H9 (cell line): ENCODE measurements around the gene LMNTD1. TPM values are rescaled to one million over a fixed set of nuclear protein-coding genes. Genes with fewer than 3 reads are reported as not detected.

Source experiments
- DNase-seq: peaks from one replicate; pipeline ENCODE4 v3.0.0-alpha.2; 2017
- H2AFZ ChIP-seq: one replicate; pipeline ENCODE4 v1.6.1; 2013; ENCODE audit warnings: mild to moderate bottlenecking, low read length, control low read depth, moderate library complexity
- H2AK5ac ChIP-seq: 2 replicates; pipeline ENCODE4 v1.6.1; 2013; ENCODE audit warnings: low read length, control low read depth, mixed read lengths; ENCODE audit not compliant: insufficient read length
- H2BK120ac ChIP-seq: one replicate; pipeline ENCODE4 v1.6.1; 2013; ENCODE audit warnings: low read depth, mild to moderate bottlenecking, low read length, control low read depth, inconsistent platforms; ENCODE audit not compliant: poor library complexity, severe bottlenecking
- H2BK12ac ChIP-seq: 2 replicates; pipeline ENCODE4 v1.6.1; 2013; ENCODE audit warnings: low read length, control low read depth, mixed read lengths, low read depth; ENCODE audit not compliant: insufficient read length
- H2BK15ac ChIP-seq: 2 replicates; pipeline ENCODE4 v1.6.1; 2013; ENCODE audit warnings: low read depth, low read length, control low read depth
- H2BK20ac ChIP-seq: one replicate; pipeline ENCODE4 v1.6.1; 2013; ENCODE audit warnings: low read depth, mild to moderate bottlenecking, low read length, control low read depth, inconsistent platforms; ENCODE audit not compliant: poor library complexity, severe bottlenecking
- H2BK5ac ChIP-seq: 2 replicates; pipeline ENCODE4 v1.6.1; 2013; ENCODE audit warnings: low read length, control low read depth, mixed read lengths; ENCODE audit not compliant: insufficient read length
- H3K14ac ChIP-seq: 2 replicates; pipeline ENCODE4 v1.6.1; 2013; ENCODE audit warnings: low read length, control low read depth; ENCODE audit not compliant: insufficient read depth
- H3K18ac ChIP-seq: 2 replicates; pipeline ENCODE4 v1.6.1; 2013; ENCODE audit warnings: low read depth, mild to moderate bottlenecking, mixed read lengths, low read length, control low read depth; ENCODE audit not compliant: insufficient read length
- H3K23ac ChIP-seq: 2 replicates; pipeline ENCODE4 v1.6.1; 2013; ENCODE audit warnings: low read length, control low read depth, mixed read lengths, low read depth; ENCODE audit not compliant: insufficient read length
- H3K23me2 ChIP-seq: 2 replicates; pipeline ENCODE4 v1.6.1; 2013; ENCODE audit warnings: low read depth, mild to moderate bottlenecking, mixed read lengths, low read length, control low read depth; ENCODE audit not compliant: insufficient read length, poor library complexity, severe bottlenecking
- H3K27ac ChIP-seq: 2 replicates; pipeline ENCODE4 v1.5.1; 2013; ENCODE audit warnings: low read length, control low read depth, mixed read lengths, low read depth; ENCODE audit not compliant: insufficient read length
- H3K27me3 ChIP-seq: 2 replicates; pipeline ENCODE4 v1.6.1; 2013; ENCODE audit warnings: low read length, control low read depth, inconsistent platforms; ENCODE audit not compliant: insufficient read depth
- H3K4ac ChIP-seq: 2 replicates; pipeline ENCODE4 v1.6.1; 2013; ENCODE audit warnings: low read depth, mild to moderate bottlenecking, control low read depth, inconsistent platforms, low read length, moderate library complexity
- H3K4me1 ChIP-seq: 2 replicates; pipeline ENCODE4 v1.6.1; 2013; ENCODE audit warnings: low read length, control low read depth, inconsistent platforms; ENCODE audit not compliant: insufficient read depth
- H3K4me2 ChIP-seq: 2 replicates; pipeline ENCODE4 v1.6.1; 2013; ENCODE audit warnings: low read length, control low read depth, mixed read lengths; ENCODE audit not compliant: insufficient read length, insufficient read depth
- H3K56ac ChIP-seq: 2 replicates; pipeline ENCODE4 v1.6.1; 2013; ENCODE audit warnings: low read depth, mild to moderate bottlenecking, mixed read lengths, low read length, control low read depth; ENCODE audit not compliant: insufficient read length
- H3K79me1 ChIP-seq: 2 replicates; pipeline ENCODE4 v1.6.1; 2013; ENCODE audit warnings: low read depth, mild to moderate bottlenecking, moderate library complexity, low read length, control low read depth, inconsistent platforms; ENCODE audit not compliant: insufficient read depth, poor library complexity, severe bottlenecking
- H3K79me2 ChIP-seq: 2 replicates; pipeline ENCODE4 v1.6.1; 2013; ENCODE audit warnings: low read length, control low read depth, inconsistent platforms; ENCODE audit not compliant: insufficient read depth
- H3K9ac ChIP-seq: 2 replicates; pipeline ENCODE4 v1.6.1; 2013; ENCODE audit warnings: low read length, control low read depth, mixed read lengths; ENCODE audit not compliant: insufficient read length; ENCODE audit errors: extremely low read depth
- H3K9me3 ChIP-seq: one replicate; pipeline ENCODE4 v1.6.1; 2013; ENCODE audit warnings: low read depth, low read length, inconsistent platforms; ENCODE audit not compliant: control insufficient read depth
- H3T11ph ChIP-seq: one replicate; pipeline ENCODE4 v1.6.1; 2013; ENCODE audit warnings: mild to moderate bottlenecking, low read length, control low read depth, inconsistent platforms
- H4K20me1 ChIP-seq: one replicate; pipeline ENCODE4 v1.6.1; 2013; ENCODE audit not compliant: control insufficient read depth, insufficient read length, insufficient read depth
- H4K5ac ChIP-seq: 2 replicates; pipeline ENCODE4 v1.6.1; 2013; ENCODE audit warnings: low read depth, mild to moderate bottlenecking, mixed read lengths, low read length, control low read depth; ENCODE audit not compliant: insufficient read length
- H4K8ac ChIP-seq: replicated peaks from 2 replicates; pipeline ENCODE4 v1.6.1; 2013; ENCODE audit warnings: low read length, control low read depth, mixed read lengths, low read depth; ENCODE audit not compliant: insufficient read length
- H4K91ac ChIP-seq: 2 replicates; pipeline ENCODE4 v1.6.1; 2013; ENCODE audit warnings: low read depth, mild to moderate bottlenecking, moderate library complexity, mixed read lengths, low read length, control low read depth; ENCODE audit not compliant: insufficient read length
- H3K27ac Mint-ChIP-seq, 3 experiments: 2 replicates in 2 of 3; 3 replicates in 1 of 3; pipeline ENCODE4 v1.8.0; 2020 to 2021; ENCODE audit warnings: mixed read lengths in 3 of 3, mild to moderate bottlenecking in 1 of 3, moderate library complexity in 1 of 3
- H3K27me3 Mint-ChIP-seq: 2 replicates; pipeline ENCODE4 v1.8.0; 2021; ENCODE audit warnings: low read depth, mild to moderate bottlenecking, moderate library complexity, mixed read lengths
- H3K36me3 Mint-ChIP-seq, 3 experiments: 2 replicates in 2 of 3; 3 replicates in 1 of 3; pipeline ENCODE4 v1.8.0; 2020 to 2021; ENCODE audit warnings: low read depth in 3 of 3, mixed read lengths in 3 of 3; ENCODE audit not compliant: insufficient read depth in 1 of 3
- H3K4me1 Mint-ChIP-seq, 2 experiments: 2 replicates each; pipeline ENCODE4 v1.8.0; 2020; ENCODE audit warnings: mixed read lengths in 2 of 2
- H3K4me3 Mint-ChIP-seq, 2 experiments: 2 replicates in 1 of 2; 3 replicates in 1 of 2; pipeline ENCODE4 v1.8.0; 2020 to 2021; ENCODE audit warnings: mild to moderate bottlenecking in 2 of 2, mixed read lengths in 2 of 2, moderate library complexity in 1 of 2
- H3K9me3 Mint-ChIP-seq, 2 experiments: 2 replicates in 1 of 2; 3 replicates in 1 of 2; pipeline ENCODE4 v1.8.0; 2020; ENCODE audit warnings: mild to moderate bottlenecking in 2 of 2, mixed read lengths in 2 of 2, moderate library complexity in 1 of 2
- WGBS: extraction: QIAGEN DNeasy Blood & Tissue Kit; methylation state at CpG from one replicate; pipeline ENCODE4 v1.1.7; 2013; ENCODE audit warnings: missing lambda C conversion rate, low lambda C conversion rate, mixed read lengths; ENCODE audit not compliant: insufficient read length; ENCODE audit errors: extremely low coverage; 5-methylcytosine and 5-hydroxymethylcytosine counted together
- total RNA-seq: library from RNA; stranded (reverse); gene quantifications from 2 replicates; pipeline ENCODE4 v1.2.1, GENCODE V29; 2021
- TF ChIP-seq, protein P1 (sequence below): fragments of 200-600 bp; sonication (generic); conservative IDR thresholded peaks from 3 replicates; pipeline ENCODE4 v1.8.0; 2021; ENCODE audit warnings: antibody characterized with exemption, mild to moderate bottlenecking

Gene LMNTD1
- total RNA-seq, 1 experiment from 2014 or later = not detected

DNA sequence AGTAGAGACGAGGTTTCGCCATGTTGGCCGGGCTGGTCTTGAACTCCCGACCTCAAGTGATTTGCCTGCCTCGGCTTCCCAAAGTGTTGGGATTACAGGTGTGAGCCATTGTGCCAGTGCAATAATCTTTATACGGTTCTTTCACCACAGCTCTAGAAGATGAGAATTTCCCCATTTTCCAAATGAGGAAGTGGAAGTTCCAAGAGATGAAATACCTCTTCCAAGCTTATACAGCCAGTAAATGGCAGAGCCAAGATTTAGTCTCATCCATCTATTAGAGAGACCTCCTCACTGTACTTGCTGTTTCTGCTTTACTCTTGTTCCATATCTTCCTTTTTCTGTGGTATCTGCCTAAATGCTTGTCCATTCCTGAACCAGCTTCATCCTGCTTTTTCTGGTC lies 3.1 kb upstream of the LMNTD1 start:
- Histone ChIP-seq H2AK5ac (no peak overlapping the region), H4K91ac (no peak overlapping the region), H2BK5ac (no peak overlapping the region), H3K56ac (no peak overlapping the region), H3K23me2 (no peaks in the 10 kb centered on the region), H3K4ac (no peak overlapping the region), H2BK120ac (no peak overlapping the region), H2AFZ (no peak overlapping the region), H4K8ac (no peak overlapping the region), H2BK20ac (no peak overlapping the region), H2BK12ac (no peak overlapping the region), H3K23ac (no peak overlapping the region), H3K27ac (no peak overlapping the region), H3K18ac (no peak overlapping the region), H4K20me1 (no peaks in the 10 kb centered on the region), H3K27me3 (no peaks in the 10 kb centered on the region), H3K79me2 (no peaks in the 10 kb centered on the region), H4K5ac (no peak overlapping the region), H3K79me1 (no peaks in the 10 kb centered on the region), H3K9me3 (no peaks in the 10 kb centered on the region), H3K14ac (no peak overlapping the region), H3K4me2 (no peak overlapping the region), H3K4me1 (no peaks in the 10 kb centered on the region), H3K9ac (no peak overlapping the region), H2BK15ac (no peak overlapping the region), H3T11ph (no peak overlapping the region)
- DNase-seq = no peak
- no CpG with 5 or more reads among the region's 6 CpGs for whole genome bisulfite sequencing
- TF ChIP-seq, protein P1, sequence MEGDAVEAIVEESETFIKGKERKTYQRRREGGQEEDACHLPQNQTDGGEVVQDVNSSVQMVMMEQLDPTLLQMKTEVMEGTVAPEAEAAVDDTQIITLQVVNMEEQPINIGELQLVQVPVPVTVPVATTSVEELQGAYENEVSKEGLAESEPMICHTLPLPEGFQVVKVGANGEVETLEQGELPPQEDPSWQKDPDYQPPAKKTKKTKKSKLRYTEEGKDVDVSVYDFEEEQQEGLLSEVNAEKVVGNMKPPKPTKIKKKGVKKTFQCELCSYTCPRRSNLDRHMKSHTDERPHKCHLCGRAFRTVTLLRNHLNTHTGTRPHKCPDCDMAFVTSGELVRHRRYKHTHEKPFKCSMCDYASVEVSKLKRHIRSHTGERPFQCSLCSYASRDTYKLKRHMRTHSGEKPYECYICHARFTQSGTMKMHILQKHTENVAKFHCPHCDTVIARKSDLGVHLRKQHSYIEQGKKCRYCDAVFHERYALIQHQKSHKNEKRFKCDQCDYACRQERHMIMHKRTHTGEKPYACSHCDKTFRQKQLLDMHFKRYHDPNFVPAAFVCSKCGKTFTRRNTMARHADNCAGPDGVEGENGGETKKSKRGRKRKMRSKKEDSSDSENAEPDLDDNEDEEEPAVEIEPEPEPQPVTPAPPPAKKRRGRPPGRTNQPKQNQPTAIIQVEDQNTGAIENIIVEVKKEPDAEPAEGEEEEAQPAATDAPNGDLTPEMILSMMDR = no peak
- H3K27me3 Mint-ChIP-seq = peaks cover under 1% of the 10 kb centered on the region; the same call in 1 of the 2 replicates
- peaks cover 0 to 5% (median 2%) of the 10 kb centered on the region in 3 experiments; a peak in 2 of 7 replicates for H3K36me3 Mint-ChIP-seq
- no peaks in the 10 kb centered on the region for H3K4me1 Mint-ChIP-seq
- peaks cover 0 to 6% of the 10 kb centered on the region in 2 experiments; a peak in 2 of 5 replicates for H3K9me3 Mint-ChIP-seq
- H3K4me3 Mint-ChIP-seq = no peak overlapping the region
- no peak overlapping the region for H3K27ac Mint-ChIP-seq
